Lower lobe of right lung (tissue), 2 donors: ENCODE results near the gene DLL4. TPM values are rescaled to one million over a fixed set of nuclear protein-coding genes. Genes with fewer than 3 reads are reported as not detected.

Experiments used
- ATAC-seq, 2 donors: fragments of 200-7000 bp; cut with Tn5 transposase; one replicate each; pipeline ENCODE4 v1.9.1; 2020 to 2022; ENCODE audit warnings: mild to moderate bottlenecking in 2 of 2, moderate library complexity in 2 of 2
- DNase-seq: peaks from one replicate; pipeline ENCODE4 v3.0.0-alpha.2; 2020
- H3K27ac ChIP-seq: fragments of 200-600 bp; one replicate; pipeline ENCODE4 v1.8.0; 2022
- H3K27me3 ChIP-seq: fragments of 200-600 bp; one replicate; pipeline ENCODE4 v1.8.0; 2022; ENCODE audit warnings: low read depth
- H3K36me3 ChIP-seq: fragments of 200-600 bp; one replicate; pipeline ENCODE4 v1.8.0; 2022; ENCODE audit warnings: mild to moderate bottlenecking
- H3K4me1 ChIP-seq: fragments of 200-600 bp; one replicate; pipeline ENCODE4 v1.8.0; 2022
- H3K4me3 ChIP-seq: fragments of 200-600 bp; one replicate; pipeline ENCODE4 v1.8.0; 2022; ENCODE audit warnings: mild to moderate bottlenecking
- H3K9me3 ChIP-seq: fragments of 200-600 bp; one replicate; pipeline ENCODE4 v1.8.0; 2022
- CTCF ChIP-seq: fragments of 200-600 bp; IDR thresholded peaks from one replicate; pipeline ENCODE4 v1.8.0; 2022; ENCODE audit warnings: antibody characterized with exemption, mild to moderate bottlenecking
- intact Hi-C: fragments of 100-400 bp; cut with DNase I; formaldehyde crosslinking; loops from one replicate; pipeline ENCODE4 v1.11.0; 2022
- total RNA-seq: library from RNA; stranded (reverse); fragmentation: NEBNext Ultra II Directional; extraction: Animal tissue kit (Norgen Biotek cat#: 25700); gene quantifications from one replicate; pipeline ENCODE4 v1.2.1, GENCODE V29; 2021
- donor health status: DM: no; HTN: yes; CAD: no; lungs with severe emphysema.

Gene DLL4
- total RNA-seq, 1 donor from 2014 or later = 21.3 TPM

DNA sequence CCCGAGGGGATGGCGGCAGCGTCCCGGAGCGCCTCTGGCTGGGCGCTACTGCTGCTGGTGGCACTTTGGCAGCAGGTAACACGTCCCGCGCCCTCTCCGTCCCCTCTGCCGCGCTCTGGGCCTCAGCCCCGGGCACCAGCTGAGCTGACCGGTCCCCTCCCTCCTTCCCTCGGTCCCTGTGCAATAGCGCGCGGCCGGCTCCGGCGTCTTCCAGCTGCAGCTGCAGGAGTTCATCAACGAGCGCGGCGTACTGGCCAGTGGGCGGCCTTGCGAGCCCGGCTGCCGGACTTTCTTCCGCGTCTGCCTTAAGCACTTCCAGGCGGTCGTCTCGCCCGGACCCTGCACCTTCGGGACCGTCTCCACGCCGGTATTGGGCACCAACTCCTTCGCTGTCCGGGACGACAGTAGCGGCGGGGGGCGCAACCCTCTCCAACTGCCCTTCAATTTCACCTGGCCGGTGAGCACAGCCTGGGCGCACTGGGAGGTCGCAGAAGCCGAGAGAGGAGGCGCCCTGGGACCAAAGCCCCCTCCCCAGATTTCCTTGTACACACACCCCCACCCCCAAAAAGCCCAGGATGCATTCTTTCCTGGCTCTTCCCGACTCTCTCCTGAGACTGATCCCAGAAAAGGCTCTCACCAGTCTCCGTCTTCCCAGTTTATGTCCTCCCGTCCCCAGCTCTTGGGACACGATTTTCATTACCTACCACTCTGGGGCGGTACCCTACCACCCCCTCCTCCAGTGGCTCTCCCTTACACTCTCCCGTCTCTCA, 705 bp downstream of the DLL4 start:
- Histone ChIP-seq H3K9me3 (no peaks in the 10 kb centered on the region), H3K36me3 (peaks cover 7% of the 10 kb centered on the region), H3K4me1 (peaks cover 94% of the 10 kb centered on the region), H3K4me3 (peak overlapping the region; percentile 64), H3K27me3 (peaks cover 69% of the 10 kb centered on the region), H3K27ac (peak overlapping the region; percentile 59)
- TF ChIP-seq CTCF = no peak
- ATAC-seq (peak; percentile 47 to 55), DNase-seq (peak; percentile 75)
- intact Hi-C loops = no loop called here

- peak; percentile 49 for TF ChIP-seq CTCF
- H3K4me3 ChIP-seq = peak overlapping the region; percentile 64
- peak; percentile 69 for DNase-seq
- peaks cover 95% of the 10 kb centered on the region for H3K4me1 ChIP-seq
- H3K27ac ChIP-seq = peak overlapping the region; percentile 60
- H3K36me3 ChIP-seq = peaks cover 14% of the 10 kb centered on the region
- H3K27me3 ChIP-seq = peaks cover 61% of the 10 kb centered on the region
- peak; percentile 11 to 23 for ATAC-seq
- H3K9me3 ChIP-seq = no peaks in the 10 kb centered on the region
- intact Hi-C loops = no loop called here
Observed at GRCh38 chr15:40930430-40931299, 1.5 kb downstream of the DLL4 start.

- H3K4me3 ChIP-seq = peak overlapping the region; percentile 64
- DNase-seq = no peak
- H3K4me1 ChIP-seq = peaks cover 90% of the 10 kb centered on the region
- H3K27ac ChIP-seq = peak overlapping the region; percentile 60
- intact Hi-C loops = no loop called here
- H3K36me3 ChIP-seq = peaks cover 21% of the 10 kb centered on the region
- no peaks in the 10 kb centered on the region for H3K9me3 ChIP-seq
- TF ChIP-seq CTCF = no peak
- ATAC-seq = no peak
- H3K27me3 ChIP-seq = peaks cover 52% of the 10 kb centered on the region
Observed at GRCh38 chr15:40931300-40932142, 2.4 kb downstream of the DLL4 start.

DNA sequence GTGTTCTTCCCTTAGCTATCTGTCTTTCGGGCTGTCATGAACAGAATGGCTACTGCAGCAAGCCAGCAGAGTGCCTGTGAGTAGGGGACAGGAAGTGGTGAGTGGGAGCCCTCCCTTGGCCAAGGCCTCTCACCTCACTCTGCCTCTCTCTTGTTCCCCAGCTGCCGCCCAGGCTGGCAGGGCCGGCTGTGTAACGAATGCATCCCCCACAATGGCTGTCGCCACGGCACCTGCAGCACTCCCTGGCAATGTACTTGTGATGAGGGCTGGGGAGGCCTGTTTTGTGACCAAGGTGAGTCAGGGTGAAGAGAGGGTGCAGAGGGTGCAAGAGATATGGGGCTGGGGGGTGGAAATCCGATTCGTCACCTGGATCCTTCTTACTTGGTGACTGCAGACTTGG, 3.0 kb downstream of the DLL4 start:
- peak overlapping the region; percentile 64 for H3K4me3 ChIP-seq
- no peaks in the 10 kb centered on the region for H3K9me3 ChIP-seq
- DNase-seq (no peak), ATAC-seq (no peak)
- H3K27ac ChIP-seq = peak overlapping the region; percentile 60
- H3K27me3 ChIP-seq = peaks cover 46% of the 10 kb centered on the region
- peaks cover 25% of the 10 kb centered on the region for H3K36me3 ChIP-seq
- peaks cover 90% of the 10 kb centered on the region for H3K4me1 ChIP-seq
- intact Hi-C loops = no loop called here
- TF ChIP-seq CTCF = no peak
